Measurements from ENCODE around the gene RUFY1.

GRCh38 chr5:179609834-179610108 lies 59.4 kb downstream of the RUFY1 start:
- TF ChIP-seq ZNF274 (IDR thresholded peaks at IDR 0.05; ENCODE audit: low read depth, low read length) (no peak), YY1 (IDR thresholded peaks at IDR 0.05; ENCODE audit: insufficient read depth, insufficient read length) (no peak)
